Liver (tissue), 9 donors: ENCODE data around the gene SLC22A12. TPM values are rescaled to one million over a fixed set of nuclear protein-coding genes. Genes with fewer than 3 reads are reported as not detected.

Experiments
- DNase-seq: peaks from one replicate; pipeline ENCODE4 v3.0.0-alpha.2; 2017; ENCODE audit warnings: low spot score
- H3K27ac ChIP-seq, 2 donors: one replicate each; pipeline ENCODE4 v1.7.0; 2013; ENCODE audit warnings: inconsistent platforms in 2 of 2, low read length in 2 of 2, control low read depth in 1 of 2, low read depth in 1 of 2, mild to moderate bottlenecking in 1 of 2
- H3K27me3 ChIP-seq, 4 donors: one replicate each; pipeline versions ENCODE4 v1.6.1 to v1.7.0; 2013; ENCODE audit warnings: low read length in 3 of 4, inconsistent platforms in 1 of 4, mild to moderate bottlenecking in 1 of 4, moderate library complexity in 1 of 4; ENCODE audit not compliant: control insufficient read depth in 4 of 4, insufficient read depth in 4 of 4
- H3K36me3 ChIP-seq, 4 donors: one replicate each; pipeline versions ENCODE4 v1.6.1 to v1.7.0; 2013; ENCODE audit warnings: low read length in 3 of 4, mild to moderate bottlenecking in 3 of 4, low read depth in 1 of 4, moderate library complexity in 1 of 4; ENCODE audit not compliant: control insufficient read depth in 4 of 4, insufficient read depth in 3 of 4
- H3K4me1 ChIP-seq, 4 donors: one replicate each; pipeline versions ENCODE4 v1.6.1 to v1.7.0; 2013; ENCODE audit warnings: low read length in 3 of 4, mild to moderate bottlenecking in 3 of 4, moderate library complexity in 1 of 4; ENCODE audit not compliant: control insufficient read depth in 4 of 4, insufficient read depth in 4 of 4
- H3K4me3 ChIP-seq, 3 donors: one replicate each; pipeline versions ENCODE4 v1.6.1 to v1.7.0; 2013; ENCODE audit warnings: low read length in 3 of 3, control low read depth in 1 of 3, low read depth in 1 of 3, mild to moderate bottlenecking in 1 of 3
- H3K9ac ChIP-seq, 2 donors: one replicate each; pipeline ENCODE4 v1.7.0; 2013; ENCODE audit warnings: low read length in 2 of 2, mild to moderate bottlenecking in 2 of 2, moderate library complexity in 2 of 2, control low read depth in 1 of 2, low read depth in 1 of 2
- H3K9me3 ChIP-seq, 4 donors: one replicate each; pipeline versions ENCODE4 v1.6.1 to v1.7.0; 2013; ENCODE audit warnings: low read length in 3 of 4; ENCODE audit not compliant: control insufficient read depth in 4 of 4
- ATF3 ChIP-seq: IDR thresholded peaks from 2 replicates; pipeline ENCODE4 v1.6.1; 2016; ENCODE audit warnings: antibody characterized with exemption
- EGR1 ChIP-seq, 2 donors: IDR thresholded peaks; 2 replicates each; pipeline ENCODE4 v1.6.1; 2016 to 2018; ENCODE audit warnings: antibody characterized with exemption in 2 of 2, low read depth in 2 of 2
- FOXA1 ChIP-seq: IDR thresholded peaks from 2 replicates; pipeline ENCODE4 v1.6.1; 2016; ENCODE audit warnings: antibody characterized with exemption
- FOXA2 ChIP-seq: IDR thresholded peaks from 2 replicates; pipeline ENCODE4 v1.6.1; 2016; ENCODE audit warnings: antibody characterized with exemption
- GABPA ChIP-seq, 2 donors: IDR thresholded peaks in 1 of 2; conservative IDR thresholded peaks in 1 of 2; 2 replicates each; pipeline ENCODE4 v1.6.1; 2016; ENCODE audit warnings: antibody characterized with exemption in 2 of 2, mild to moderate bottlenecking in 1 of 2, moderate library complexity in 1 of 2
- HNF4A ChIP-seq, 2 donors: conservative IDR thresholded peaks; 2 replicates each; pipeline ENCODE4 v1.6.1; 2016; ENCODE audit warnings: antibody characterized with exemption in 2 of 2, mild to moderate bottlenecking in 2 of 2
- HNF4G ChIP-seq: IDR thresholded peaks from 2 replicates; pipeline ENCODE4 v1.6.1; 2016; ENCODE audit warnings: antibody characterized with exemption
- JUND ChIP-seq, 2 donors: IDR thresholded peaks; 2 replicates each; pipeline ENCODE4 v1.6.1; 2016; ENCODE audit warnings: antibody characterized with exemption in 2 of 2
- NR2F2 ChIP-seq: IDR thresholded peaks from 2 replicates; pipeline ENCODE4 v1.6.1; 2016; ENCODE audit warnings: antibody characterized with exemption
- RAD21 ChIP-seq, 2 donors: IDR thresholded peaks; 2 replicates each; pipeline ENCODE4 v1.6.1; 2016; ENCODE audit warnings: antibody characterized with exemption in 2 of 2, mild to moderate bottlenecking in 2 of 2
- RXRA ChIP-seq, 2 donors: IDR thresholded peaks; 2 replicates each; pipeline ENCODE4 v1.6.1; 2017 to 2018; ENCODE audit warnings: antibody characterized with exemption in 2 of 2, mild to moderate bottlenecking in 1 of 2
- SP1 ChIP-seq: IDR thresholded peaks from 2 replicates; pipeline ENCODE4 v1.6.1; 2018; ENCODE audit warnings: antibody characterized with exemption, mild to moderate bottlenecking
- TAF1 ChIP-seq: conservative IDR thresholded peaks from 2 replicates; pipeline ENCODE4 v1.6.1; 2016; ENCODE audit warnings: antibody characterized with exemption, mild to moderate bottlenecking
- YY1 ChIP-seq: IDR thresholded peaks from 2 replicates; pipeline ENCODE4 v1.6.1; 2016; ENCODE audit warnings: antibody characterized with exemption, mild to moderate bottlenecking
- WGBS: extraction: QIAGEN DNeasy Blood & Tissue Kit; methylation state at CpG from one replicate; pipeline ENCODE4 v1.1.7; 2013; 5-methylcytosine and 5-hydroxymethylcytosine counted together
- polyA plus RNA-seq, 2 donors: library from polyadenylated mRNA; stranded (reverse) in 1 of 2; unstranded in 1 of 2; fragments of 200-250 nt in 1 of 2; fragments of >200 nt in 1 of 2; fragmentation: Nextera tagmentation in 1 of 2; extraction: Ambion mirVana in 1 of 2; gene quantifications; one replicate each; pipeline versions ENCODE4 v1.2.1 to v1.2.3, GENCODE V29; 2013 to 2015
- total RNA-seq, 2 donors: library from RNA; depleted of rRNA; stranded (reverse); fragments of >200 nt; gene quantifications; one replicate each; pipeline ENCODE4 v1.2.3, GENCODE V29; 2014
- TF ChIP-seq, protein P1 (sequence below): IDR thresholded peaks from 2 replicates; pipeline ENCODE4 v1.6.1; 2016; ENCODE audit warnings: antibody characterized with exemption
- TF ChIP-seq, protein P2 (sequence below): IDR thresholded peaks from 2 replicates; pipeline ENCODE4 v1.6.1; 2016; ENCODE audit warnings: antibody characterized with exemption
- TF ChIP-seq, protein P3 (sequence below): fragments of 150-350 bp; IDR thresholded peaks from 2 replicates; pipeline ENCODE4 v1.5.1; 2017; ENCODE audit warnings: improper control_type of control experiment, low read depth, low read length; ENCODE audit not compliant: missing input control
- TF ChIP-seq, protein P4 (sequence below): IDR thresholded peaks from 2 replicates; pipeline ENCODE4 v1.6.1; 2016; ENCODE audit warnings: antibody characterized with exemption, mild to moderate bottlenecking
- donor health status: healthy.
- donor health status: healthy.
- donor health status: healthy.
- donor health status: healthy.
- donor health status: healthy.

Gene SLC22A12
- total and polyA plus RNA-seq, 4 donors = under 0.01 to 0.02 TPM; not detected in 2

- WGBS = 79% methylated on average over 5 of the region's 5 CpGs
- Histone ChIP-seq H3K27me3 (no peaks in the 10 kb centered on the region), H3K27ac (no peak overlapping the region), H3K4me1 (peaks cover 0 to 7% (median 4%) of the 10 kb centered on the region in 4 donors), H3K36me3 (no peaks in the 10 kb centered on the region), H3K9ac (no peak overlapping the region), H3K4me3 (no peak overlapping the region), H3K9me3 (no peaks in the 10 kb centered on the region)
- TF ChIP-seq ATF3 = no peak
- TF ChIP-seq JUND (IDR thresholded peaks at IDR 0.05) = no peak
- TF ChIP-seq RAD21 (IDR thresholded peaks at IDR 0.05) = no peak
- no peak for TF ChIP-seq SP1
- no peak for TF ChIP-seq NR2F2
- TF ChIP-seq FOXA1 = no peak
- no peak for TF ChIP-seq TAF1
- TF ChIP-seq GABPA (IDR thresholded peaks at IDR 0.05 in 1 of 2, conservative IDR thresholded peaks at IDR 0.05 in 1 of 2) = no peak
- TF ChIP-seq, protein P1, sequence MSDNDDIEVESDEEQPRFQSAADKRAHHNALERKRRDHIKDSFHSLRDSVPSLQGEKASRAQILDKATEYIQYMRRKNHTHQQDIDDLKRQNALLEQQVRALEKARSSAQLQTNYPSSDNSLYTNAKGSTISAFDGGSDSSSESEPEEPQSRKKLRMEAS = no peak
- TF ChIP-seq EGR1 (IDR thresholded peaks at IDR 0.05; ENCODE audit: low read depth in 2 of 2) = no peak
- no peak for TF ChIP-seq HNF4A (conservative IDR thresholded peaks at IDR 0.05)
- TF ChIP-seq, protein P2, sequence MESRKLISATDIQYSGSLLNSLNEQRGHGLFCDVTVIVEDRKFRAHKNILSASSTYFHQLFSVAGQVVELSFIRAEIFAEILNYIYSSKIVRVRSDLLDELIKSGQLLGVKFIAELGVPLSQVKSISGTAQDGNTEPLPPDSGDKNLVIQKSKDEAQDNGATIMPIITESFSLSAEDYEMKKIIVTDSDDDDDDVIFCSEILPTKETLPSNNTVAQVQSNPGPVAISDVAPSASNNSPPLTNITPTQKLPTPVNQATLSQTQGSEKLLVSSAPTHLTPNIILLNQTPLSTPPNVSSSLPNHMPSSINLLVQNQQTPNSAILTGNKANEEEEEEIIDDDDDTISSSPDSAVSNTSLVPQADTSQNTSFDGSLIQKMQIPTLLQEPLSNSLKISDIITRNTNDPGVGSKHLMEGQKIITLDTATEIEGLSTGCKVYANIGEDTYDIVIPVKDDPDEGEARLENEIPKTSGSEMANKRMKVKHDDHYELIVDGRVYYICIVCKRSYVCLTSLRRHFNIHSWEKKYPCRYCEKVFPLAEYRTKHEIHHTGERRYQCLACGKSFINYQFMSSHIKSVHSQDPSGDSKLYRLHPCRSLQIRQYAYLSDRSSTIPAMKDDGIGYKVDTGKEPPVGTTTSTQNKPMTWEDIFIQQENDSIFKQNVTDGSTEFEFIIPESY = no peak
- no peak for TF ChIP-seq FOXA2
- no peak for TF ChIP-seq HNF4G
- TF ChIP-seq, protein P3, sequence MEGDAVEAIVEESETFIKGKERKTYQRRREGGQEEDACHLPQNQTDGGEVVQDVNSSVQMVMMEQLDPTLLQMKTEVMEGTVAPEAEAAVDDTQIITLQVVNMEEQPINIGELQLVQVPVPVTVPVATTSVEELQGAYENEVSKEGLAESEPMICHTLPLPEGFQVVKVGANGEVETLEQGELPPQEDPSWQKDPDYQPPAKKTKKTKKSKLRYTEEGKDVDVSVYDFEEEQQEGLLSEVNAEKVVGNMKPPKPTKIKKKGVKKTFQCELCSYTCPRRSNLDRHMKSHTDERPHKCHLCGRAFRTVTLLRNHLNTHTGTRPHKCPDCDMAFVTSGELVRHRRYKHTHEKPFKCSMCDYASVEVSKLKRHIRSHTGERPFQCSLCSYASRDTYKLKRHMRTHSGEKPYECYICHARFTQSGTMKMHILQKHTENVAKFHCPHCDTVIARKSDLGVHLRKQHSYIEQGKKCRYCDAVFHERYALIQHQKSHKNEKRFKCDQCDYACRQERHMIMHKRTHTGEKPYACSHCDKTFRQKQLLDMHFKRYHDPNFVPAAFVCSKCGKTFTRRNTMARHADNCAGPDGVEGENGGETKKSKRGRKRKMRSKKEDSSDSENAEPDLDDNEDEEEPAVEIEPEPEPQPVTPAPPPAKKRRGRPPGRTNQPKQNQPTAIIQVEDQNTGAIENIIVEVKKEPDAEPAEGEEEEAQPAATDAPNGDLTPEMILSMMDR = no peak
- TF ChIP-seq YY1 = no peak
- TF ChIP-seq RXRA (IDR thresholded peaks at IDR 0.05) = no peak
- TF ChIP-seq, protein P4, sequence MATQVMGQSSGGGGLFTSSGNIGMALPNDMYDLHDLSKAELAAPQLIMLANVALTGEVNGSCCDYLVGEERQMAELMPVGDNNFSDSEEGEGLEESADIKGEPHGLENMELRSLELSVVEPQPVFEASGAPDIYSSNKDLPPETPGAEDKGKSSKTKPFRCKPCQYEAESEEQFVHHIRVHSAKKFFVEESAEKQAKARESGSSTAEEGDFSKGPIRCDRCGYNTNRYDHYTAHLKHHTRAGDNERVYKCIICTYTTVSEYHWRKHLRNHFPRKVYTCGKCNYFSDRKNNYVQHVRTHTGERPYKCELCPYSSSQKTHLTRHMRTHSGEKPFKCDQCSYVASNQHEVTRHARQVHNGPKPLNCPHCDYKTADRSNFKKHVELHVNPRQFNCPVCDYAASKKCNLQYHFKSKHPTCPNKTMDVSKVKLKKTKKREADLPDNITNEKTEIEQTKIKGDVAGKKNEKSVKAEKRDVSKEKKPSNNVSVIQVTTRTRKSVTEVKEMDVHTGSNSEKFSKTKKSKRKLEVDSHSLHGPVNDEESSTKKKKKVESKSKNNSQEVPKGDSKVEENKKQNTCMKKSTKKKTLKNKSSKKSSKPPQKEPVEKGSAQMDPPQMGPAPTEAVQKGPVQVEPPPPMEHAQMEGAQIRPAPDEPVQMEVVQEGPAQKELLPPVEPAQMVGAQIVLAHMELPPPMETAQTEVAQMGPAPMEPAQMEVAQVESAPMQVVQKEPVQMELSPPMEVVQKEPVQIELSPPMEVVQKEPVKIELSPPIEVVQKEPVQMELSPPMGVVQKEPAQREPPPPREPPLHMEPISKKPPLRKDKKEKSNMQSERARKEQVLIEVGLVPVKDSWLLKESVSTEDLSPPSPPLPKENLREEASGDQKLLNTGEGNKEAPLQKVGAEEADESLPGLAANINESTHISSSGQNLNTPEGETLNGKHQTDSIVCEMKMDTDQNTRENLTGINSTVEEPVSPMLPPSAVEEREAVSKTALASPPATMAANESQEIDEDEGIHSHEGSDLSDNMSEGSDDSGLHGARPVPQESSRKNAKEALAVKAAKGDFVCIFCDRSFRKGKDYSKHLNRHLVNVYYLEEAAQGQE = no peak
- no peak for DNase-seq
These were observed 23.9 kb downstream of the SLC22A12 start for GRCh38 chr11:64614917-64615316.
